NB4 (cell line): ENCODE data around the gene ZAP70.

Experiments
- MAX ChIP-seq: IDR thresholded peaks from 2 replicates; pipeline ENCODE4 v1.6.1; 2011; ENCODE audit warnings: low read depth, low read length
- MYC ChIP-seq: IDR thresholded peaks from 2 replicates; pipeline ENCODE4 v1.6.1; 2011; ENCODE audit warnings: low read depth, low read length
- POLR2A ChIP-seq: IDR thresholded peaks from 2 replicates; pipeline ENCODE4 v1.6.1; 2011; ENCODE audit warnings: mild to moderate bottlenecking; ENCODE audit not compliant: insufficient read length; ENCODE audit errors: extremely low read depth
- TF ChIP-seq, protein P1 (sequence below): IDR thresholded peaks from one replicate; pipeline ENCODE4 v1.5.1; 2012; ENCODE audit warnings: low read depth, low read length

DNA sequence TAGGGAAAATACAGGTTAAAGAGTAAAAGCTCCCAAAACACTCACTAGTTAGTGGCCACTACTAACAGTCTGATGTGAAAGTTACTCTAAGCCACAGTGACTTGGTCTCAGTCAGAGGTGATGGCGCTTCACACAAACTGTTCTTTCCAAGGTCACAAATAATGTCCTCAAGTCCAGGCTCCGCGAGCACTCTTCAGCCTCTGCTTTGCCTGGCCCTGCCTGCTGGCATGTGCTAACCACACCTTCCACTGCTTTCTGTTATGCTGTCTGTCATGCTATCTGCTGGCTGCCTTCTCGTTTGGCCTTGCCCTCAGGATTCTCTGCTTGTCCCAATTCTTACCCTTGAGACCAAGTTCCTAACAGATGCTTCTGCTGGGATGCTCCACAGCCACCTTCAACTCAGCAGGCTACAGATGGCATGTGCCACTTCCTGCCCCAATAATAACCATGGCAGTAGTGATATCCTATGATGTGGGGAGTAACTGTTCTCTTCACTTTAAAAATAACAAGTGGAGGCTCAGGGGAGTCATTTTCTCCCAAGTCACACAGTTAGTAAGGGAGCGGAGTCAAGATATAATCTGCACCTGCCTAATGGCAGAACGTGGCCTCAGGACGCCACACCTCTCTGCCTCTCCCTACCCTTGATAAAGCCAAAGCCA is 75.7 kb downstream of the ZAP70 start:
- TF ChIP-seq, protein P1, sequence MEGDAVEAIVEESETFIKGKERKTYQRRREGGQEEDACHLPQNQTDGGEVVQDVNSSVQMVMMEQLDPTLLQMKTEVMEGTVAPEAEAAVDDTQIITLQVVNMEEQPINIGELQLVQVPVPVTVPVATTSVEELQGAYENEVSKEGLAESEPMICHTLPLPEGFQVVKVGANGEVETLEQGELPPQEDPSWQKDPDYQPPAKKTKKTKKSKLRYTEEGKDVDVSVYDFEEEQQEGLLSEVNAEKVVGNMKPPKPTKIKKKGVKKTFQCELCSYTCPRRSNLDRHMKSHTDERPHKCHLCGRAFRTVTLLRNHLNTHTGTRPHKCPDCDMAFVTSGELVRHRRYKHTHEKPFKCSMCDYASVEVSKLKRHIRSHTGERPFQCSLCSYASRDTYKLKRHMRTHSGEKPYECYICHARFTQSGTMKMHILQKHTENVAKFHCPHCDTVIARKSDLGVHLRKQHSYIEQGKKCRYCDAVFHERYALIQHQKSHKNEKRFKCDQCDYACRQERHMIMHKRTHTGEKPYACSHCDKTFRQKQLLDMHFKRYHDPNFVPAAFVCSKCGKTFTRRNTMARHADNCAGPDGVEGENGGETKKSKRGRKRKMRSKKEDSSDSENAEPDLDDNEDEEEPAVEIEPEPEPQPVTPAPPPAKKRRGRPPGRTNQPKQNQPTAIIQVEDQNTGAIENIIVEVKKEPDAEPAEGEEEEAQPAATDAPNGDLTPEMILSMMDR, result no peak
- no peak for TF ChIP-seq POLR2A
- no peak for TF ChIP-seq MYC
- TF ChIP-seq MAX, result no peak
